CD4-positive, alpha-beta memory T cell (primary cell): ENCODE results near the gene GABBR1. TPM values are rescaled to one million over a fixed set of nuclear protein-coding genes. Genes with fewer than 3 reads are reported as not detected.

Experiments used
- CTCF ChIA-PET: fragments of 350-600 bp; sonication (Branson Sonifier 250); formaldehyde crosslinking; loops from one replicate; lab custom pipeline; 2021; ENCODE audit warnings: inconsistent platforms; ENCODE audit not compliant: partially characterized antibody; lab: Charles Lee
- POLR2A ChIA-PET: fragments of 350-600 bp; sonication (Branson Sonifier 250); formaldehyde crosslinking; loops from one replicate; lab custom pipeline; 2021; ENCODE audit not compliant: partially characterized antibody; lab: Charles Lee
- DNase-seq, 5 donors: peaks; one replicate each; pipeline versions ENCODE4 v3.0.0 to v3.0.0-alpha.2; 2020 to 2022; ENCODE audit warnings: mixed read lengths in 1 of 5
- H3K27ac ChIP-seq: one replicate; pipeline ENCODE4 v1.7.0; 2013; ENCODE audit warnings: low read depth, low read length
- H3K27me3 ChIP-seq: 2 replicates; pipeline ENCODE4 v1.7.0; 2013; ENCODE audit warnings: mild to moderate bottlenecking, low read length, moderate library complexity; ENCODE audit not compliant: insufficient read depth
- H3K36me3 ChIP-seq: 2 replicates; pipeline ENCODE4 v1.7.0; 2013; ENCODE audit warnings: mild to moderate bottlenecking, low read length, moderate library complexity; ENCODE audit not compliant: insufficient read depth
- H3K4me1 ChIP-seq: 2 replicates; pipeline ENCODE4 v1.7.0; 2013; ENCODE audit warnings: mild to moderate bottlenecking, low read length, moderate library complexity; ENCODE audit not compliant: insufficient read depth
- H3K4me3 ChIP-seq, 2 donors: one replicate each; pipeline ENCODE4 v1.7.0; 2013; ENCODE audit warnings: low read length in 2 of 2, mild to moderate bottlenecking in 1 of 2
- H3K9me3 ChIP-seq, 2 donors: one replicate each; pipeline ENCODE4 v1.7.0; 2013; ENCODE audit warnings: low read length in 2 of 2, control low read depth in 1 of 2; ENCODE audit not compliant: control insufficient read depth in 1 of 2
- H3K27ac Mint-ChIP-seq, 7 donors: one replicate each; pipeline ENCODE4 v1.8.0; 2020 to 2021; ENCODE audit warnings: mixed read lengths in 7 of 7, mild to moderate bottlenecking in 6 of 7, inconsistent platforms in 3 of 7, moderate library complexity in 3 of 7
- H3K27me3 Mint-ChIP-seq, 2 donors: one replicate each; pipeline ENCODE4 v1.8.0; 2020 to 2021; ENCODE audit warnings: mixed read lengths in 2 of 2
- H3K36me3 Mint-ChIP-seq, 2 donors: one replicate each; pipeline ENCODE4 v1.8.0; 2020 to 2021; ENCODE audit warnings: mixed read lengths in 2 of 2, inconsistent platforms in 1 of 2, mild to moderate bottlenecking in 1 of 2
- H3K4me1 Mint-ChIP-seq, 4 donors: one replicate each; pipeline ENCODE4 v1.8.0; 2020 to 2021; ENCODE audit warnings: mixed read lengths in 4 of 4, mild to moderate bottlenecking in 1 of 4
- H3K4me3 Mint-ChIP-seq, 8 donors: one replicate each; pipeline ENCODE4 v1.8.0; 2020 to 2021; ENCODE audit warnings: mixed read lengths in 8 of 8, mild to moderate bottlenecking in 7 of 8, moderate library complexity in 6 of 8, inconsistent platforms in 3 of 8
- H3K9me3 Mint-ChIP-seq, 8 donors: one replicate each; pipeline ENCODE4 v1.8.0; 2020 to 2021; ENCODE audit warnings: mixed read lengths in 8 of 8, mild to moderate bottlenecking in 5 of 8, inconsistent platforms in 3 of 8, moderate library complexity in 1 of 8
- intact Hi-C: fragments of 100-400 bp; cut with micrococcal nuclease; formaldehyde crosslinking; loops from one replicate; pipeline ENCODE4 v1.15.1; 2023
- polyA plus RNA-seq, 2 donors: library from polyadenylated mRNA; unstranded; fragments of 300-500 nt; fragmentation: Illumina TruSeq; gene quantifications; one replicate each; pipeline ENCODE4 v1.2.3, GENCODE V29; 2021
- total RNA-seq, 2 experiments: library from RNA; stranded (reverse); gene quantifications; one replicate each; pipeline ENCODE4 v1.2.3, GENCODE V29; 2021

The GABBR1 gene
- total and polyA plus RNA-seq, 4 experiments from 2014 or later: 1.8 to 58.9 (median 30.2) TPM

GRCh38 chr6:29625337-29625930 lies 7.5 kb downstream of the GABBR1 start:
- peaks cover 18 to 22% of the 10 kb centered on the region in 2 donors for H3K36me3 Mint-ChIP-seq
- CTCF ChIA-PET: interaction anchor here (0.9 to 21.8 kb wide), 2 partner anchors 9 to 28 kb away, joined by 4 to 336 read pairs; partner anchors contain the start of gene MOG
- intact Hi-C loops: no loop called here
- no peak overlapping the region for H3K27ac ChIP-seq
- peaks cover 19 to 41% (median 26%) of the 10 kb centered on the region in 4 donors for H3K4me1 Mint-ChIP-seq
- H3K9me3 ChIP-seq: no peaks in the 10 kb centered on the region
- H3K27me3 ChIP-seq: no peaks in the 10 kb centered on the region
- H3K4me1 ChIP-seq: peaks cover 19% of the 10 kb centered on the region
- peak overlapping the region; percentile 23 to 75 (median 58) for H3K27ac Mint-ChIP-seq
- POLR2A ChIA-PET: interaction anchor here (1.9 kb wide), 1 partner anchor 24 kb away, joined by 7 read pairs; no protein-coding TSS in a partner anchor
- DNase-seq: no peak
- H3K4me3 ChIP-seq: no peak overlapping the region
- H3K9me3 Mint-ChIP-seq: peaks cover 0 to 1% (median 0%) of the 10 kb centered on the region in 8 donors
- H3K4me3 Mint-ChIP-seq: peak overlapping the region in 1 of 8 donors; percentile 14
- H3K27me3 Mint-ChIP-seq: no peaks in the 10 kb centered on the region
- H3K36me3 ChIP-seq: no peaks in the 10 kb centered on the region

DNA sequence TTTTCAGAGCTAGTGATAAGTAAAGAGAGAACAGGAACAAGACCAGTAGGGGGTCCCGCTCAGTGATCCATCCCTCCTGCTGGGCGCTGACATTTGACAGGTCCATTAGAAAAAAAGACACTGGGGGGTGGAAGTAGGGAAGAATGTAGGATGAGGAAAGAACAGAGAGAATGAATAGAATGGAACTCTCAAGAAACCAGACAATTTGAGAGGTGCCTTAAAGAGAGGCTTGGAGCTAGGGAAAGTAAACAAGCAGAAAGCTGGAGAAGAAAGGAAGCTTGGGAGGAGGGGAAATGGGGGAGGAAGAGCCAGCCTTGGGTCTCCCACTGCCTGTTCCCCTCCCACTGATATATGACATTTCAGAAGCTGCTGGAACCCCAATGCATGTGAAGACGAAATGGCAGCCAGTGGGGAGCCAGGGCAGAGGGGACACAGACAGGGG lies 8.4 kb downstream of the GABBR1 start:
- intact Hi-C loops: no loop called here
- ChIA-PET POLR2A (interaction anchor here (1.9 kb wide), 1 partner anchor 25 kb away, joined by 7 read pairs; no protein-coding TSS in a partner anchor), CTCF (interaction anchor here (21.8 kb wide), 1 partner anchor 29 kb away, joined by 336 read pairs; the partner anchor contains the start of gene MOG)
- Mint-ChIP-seq H3K9me3 (no peaks in the 10 kb centered on the region), H3K27ac (peak overlapping the region in 4 of 7 donors; percentile 19 to 75 (median 64)), H3K36me3 (peaks cover 24 to 28% of the 10 kb centered on the region in 2 donors), H3K27me3 (no peaks in the 10 kb centered on the region), H3K4me3 (no peak overlapping the region), H3K4me1 (peaks cover 12 to 33% (median 19%) of the 10 kb centered on the region in 4 donors)
- no peak for DNase-seq
- Histone ChIP-seq H3K4me3 (no peak overlapping the region), H3K27me3 (no peaks in the 10 kb centered on the region), H3K27ac (no peak overlapping the region), H3K4me1 (peaks cover 10% of the 10 kb centered on the region), H3K36me3 (no peaks in the 10 kb centered on the region), H3K9me3 (no peaks in the 10 kb centered on the region)

DNA sequence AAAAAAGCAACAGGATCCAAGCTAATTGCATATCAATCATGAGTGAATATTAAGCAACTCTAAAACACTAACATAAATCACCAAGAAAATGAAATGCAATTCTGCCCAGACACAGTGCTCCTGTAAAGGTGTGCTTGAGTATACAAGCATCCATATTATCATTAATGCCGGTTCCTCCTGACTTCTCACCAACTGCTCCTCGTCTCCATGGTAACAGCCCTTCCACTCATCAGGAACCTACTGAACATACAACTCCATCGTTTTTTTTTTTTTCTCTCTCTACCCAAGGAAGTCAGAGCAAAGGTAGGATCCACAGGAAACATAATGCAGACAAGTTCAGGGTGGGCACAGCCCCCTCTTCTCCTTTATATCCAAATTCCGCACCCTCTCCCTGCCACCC lies 12.4 kb downstream of the GABBR1 start:
- Histone ChIP-seq H3K4me3 (no peak overlapping the region), H3K27ac (no peak overlapping the region), H3K4me1 (no peaks in the 10 kb centered on the region), H3K36me3 (peaks cover 7% of the 10 kb centered on the region), H3K9me3 (no peaks in the 10 kb centered on the region), H3K27me3 (no peaks in the 10 kb centered on the region)
- peaks cover 0 to 4% (median 2%) of the 10 kb centered on the region in 4 donors for H3K4me1 Mint-ChIP-seq
- peak overlapping the region in 3 of 7 donors; percentile 19 to 77 (median 54) for H3K27ac Mint-ChIP-seq
- CTCF ChIA-PET: interaction anchor here (1.4 to 3.8 kb wide), 2 partner anchors 30 to 33 kb away, joined by 3 to 22 read pairs; no protein-coding TSS in a partner anchor
- H3K4me3 Mint-ChIP-seq: peak overlapping the region in 1 of 8 donors; percentile 20
- H3K9me3 Mint-ChIP-seq: no peaks in the 10 kb centered on the region
- peaks cover 28 to 41% of the 10 kb centered on the region in 2 donors for H3K36me3 Mint-ChIP-seq
- intact Hi-C loops: no loop called here
- no peak for DNase-seq
- POLR2A ChIA-PET: no interaction called here
- H3K27me3 Mint-ChIP-seq: no peaks in the 10 kb centered on the region

GRCh38 chr6:29619578-29620160 lies 13.3 kb downstream of the GABBR1 start:
- Mint-ChIP-seq H3K9me3 (no peaks in the 10 kb centered on the region), H3K36me3 (peaks cover 30 to 42% of the 10 kb centered on the region in 2 donors), H3K4me3 (no peak overlapping the region), H3K4me1 (no peaks in the 10 kb centered on the region), H3K27me3 (no peaks in the 10 kb centered on the region), H3K27ac (no peak overlapping the region)
- POLR2A ChIA-PET: no interaction called here
- Histone ChIP-seq H3K27ac (no peak overlapping the region), H3K4me3 (no peak overlapping the region), H3K4me1 (no peaks in the 10 kb centered on the region), H3K9me3 (no peaks in the 10 kb centered on the region), H3K36me3 (peaks cover 7% of the 10 kb centered on the region), H3K27me3 (no peaks in the 10 kb centered on the region)
- CTCF ChIA-PET: interaction anchor here (1.4 to 3.8 kb wide), 2 partner anchors 30 to 34 kb away, joined by 3 to 22 read pairs; no protein-coding TSS in a partner anchor
- intact Hi-C loops: no loop called here
- no peak for DNase-seq

- Histone ChIP-seq H3K4me1 (no peaks in the 10 kb centered on the region), H3K27me3 (no peaks in the 10 kb centered on the region), H3K27ac (no peak overlapping the region), H3K4me3 (no peak overlapping the region), H3K36me3 (peaks cover 14% of the 10 kb centered on the region), H3K9me3 (no peaks in the 10 kb centered on the region)
- no peaks in the 10 kb centered on the region for H3K4me1 Mint-ChIP-seq
- no peaks in the 10 kb centered on the region for H3K9me3 Mint-ChIP-seq
- no peaks in the 10 kb centered on the region for H3K27me3 Mint-ChIP-seq
- ChIA-PET CTCF (interaction anchor here (1.3 to 3.8 kb wide), 4 partner anchors 10 to 36 kb away, joined by 3 to 22 read pairs (median 15); no protein-coding TSS in a partner anchor), POLR2A (no interaction called here)
- H3K27ac Mint-ChIP-seq: no peak overlapping the region
- intact Hi-C loops: no loop called here
- no peak for DNase-seq
- no peak overlapping the region for H3K4me3 Mint-ChIP-seq
- H3K36me3 Mint-ChIP-seq: peaks cover 41 to 50% of the 10 kb centered on the region in 2 donors
Observed at GRCh38 chr6:29617782-29618554, 15.0 kb downstream of the GABBR1 start.

- ChIA-PET POLR2A (no interaction called here), CTCF (interaction anchor here (1.3 to 2.2 kb wide), 2 partner anchors 22 to 43 kb away, joined by 4 to 8 read pairs; no protein-coding TSS in a partner anchor)
- Mint-ChIP-seq H3K27ac (no peak overlapping the region), H3K36me3 (peaks cover 53 to 54% of the 10 kb centered on the region in 2 donors), H3K27me3 (no peaks in the 10 kb centered on the region), H3K4me3 (no peak overlapping the region), H3K9me3 (no peaks in the 10 kb centered on the region), H3K4me1 (no peaks in the 10 kb centered on the region)
- DNase-seq: no peak
- intact Hi-C loops: no loop called here
- H3K27ac ChIP-seq: no peak overlapping the region
- no peaks in the 10 kb centered on the region for H3K9me3 ChIP-seq
- peaks cover 30% of the 10 kb centered on the region for H3K36me3 ChIP-seq
- no peaks in the 10 kb centered on the region for H3K27me3 ChIP-seq
- H3K4me1 ChIP-seq: no peaks in the 10 kb centered on the region
- no peak overlapping the region for H3K4me3 ChIP-seq
Observed at GRCh38 chr6:29611426-29611825, 21.6 kb downstream of the GABBR1 start.
